ENCODE data around the gene GRAMD1C.
A peak's percentile ranks its signal among the peaks of the same experiment; 100 is the strongest.
"Not testable (repeated sequence)": the region's sequence is repeated elsewhere in the genome, so short reads cannot be mapped to it uniquely, and the experiment has no call there.

Gene GRAMD1C

DNA sequence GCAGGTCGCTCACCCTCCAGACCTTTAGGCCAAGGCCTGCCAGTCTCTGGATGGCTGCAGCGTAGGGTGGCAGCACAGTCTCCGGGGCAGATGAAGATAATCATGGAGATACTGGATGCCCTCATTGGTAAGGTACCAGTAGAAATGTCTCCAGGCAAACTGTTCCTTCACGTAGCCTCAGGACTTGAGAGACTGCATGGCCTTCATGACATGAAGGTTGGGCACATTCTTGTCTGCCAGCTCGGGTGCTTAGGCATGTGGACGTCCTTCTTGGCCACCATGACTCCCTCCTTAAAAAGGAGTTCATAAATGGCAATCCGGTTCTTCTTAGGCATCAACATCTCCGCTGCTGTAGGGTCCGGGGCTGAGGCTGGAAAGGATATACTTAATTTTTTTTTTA, 11.8 kb downstream of the GRAMD1C start:
- not testable (repeated sequence) for DNase-seq (ENCODE audit: low read depth in 1 of 2, low spot score in 1 of 2)

DNA sequence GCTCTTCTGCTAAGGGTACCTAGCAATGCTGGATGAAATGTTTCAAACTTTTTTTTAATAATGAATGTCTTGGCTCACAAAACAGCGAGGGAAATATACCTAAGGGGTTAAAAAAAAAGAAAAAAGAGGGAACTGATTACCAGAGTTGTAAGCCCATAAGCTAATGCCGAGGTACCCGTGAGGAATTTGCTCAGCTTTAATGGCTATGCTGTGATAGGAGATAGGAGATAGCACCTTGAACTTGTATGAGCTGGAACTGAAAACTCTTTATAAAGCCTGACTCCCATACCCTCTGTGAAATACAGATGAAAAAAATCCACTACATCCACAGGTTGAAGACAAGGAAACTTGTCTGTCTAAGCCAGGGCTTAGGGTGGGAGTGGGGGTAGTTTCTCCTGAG, 13.9 kb downstream of the GRAMD1C start:
- DNase-seq (ENCODE audit: low read depth in 1 of 2, low spot score in 1 of 2), result no peak

DNA sequence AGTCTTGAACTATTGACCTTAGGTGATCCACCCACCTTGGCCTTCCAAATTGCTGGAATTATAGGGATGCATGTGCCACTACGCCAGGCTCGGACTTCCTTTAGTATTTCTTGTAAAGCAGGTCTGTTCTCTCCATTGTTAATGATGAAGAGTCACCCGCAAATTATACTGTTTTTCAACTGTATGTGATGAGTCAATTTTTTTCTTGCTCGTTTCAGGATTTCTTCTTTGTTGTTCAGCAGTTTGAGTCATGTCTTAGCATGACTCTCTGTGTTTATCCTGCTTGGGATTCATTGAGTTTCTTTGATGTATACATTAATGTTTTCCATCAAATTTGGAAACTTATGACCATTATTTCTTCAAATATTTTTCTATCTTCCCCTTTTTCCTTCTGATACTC, 28.9 kb downstream of the GRAMD1C start:
- DNase-seq (ENCODE audit: low read depth in 1 of 2, low spot score in 1 of 2), result no peak

DNA sequence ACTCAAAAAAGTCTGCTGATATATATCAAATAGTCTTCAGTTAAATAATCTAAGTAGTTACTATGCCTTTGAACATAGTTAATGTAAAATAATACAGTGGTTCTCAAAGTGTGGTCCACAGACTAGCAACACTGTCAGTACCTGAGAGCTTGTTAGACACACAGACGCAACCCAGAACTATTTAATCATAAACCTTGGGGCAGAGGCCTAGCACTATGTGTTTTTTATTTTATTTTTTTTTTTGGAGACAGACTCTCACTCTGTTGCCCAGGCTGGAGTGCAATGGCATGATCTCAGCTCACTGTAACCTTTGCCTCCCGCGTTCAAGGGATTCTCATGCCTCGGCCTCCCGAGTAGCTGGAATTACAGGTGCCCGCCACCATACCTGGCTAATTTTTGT, 34.7 kb downstream of the GRAMD1C start:
- DNase-seq (ENCODE audit: low read depth in 1 of 2, low spot score in 1 of 2), result no peak

DNA sequence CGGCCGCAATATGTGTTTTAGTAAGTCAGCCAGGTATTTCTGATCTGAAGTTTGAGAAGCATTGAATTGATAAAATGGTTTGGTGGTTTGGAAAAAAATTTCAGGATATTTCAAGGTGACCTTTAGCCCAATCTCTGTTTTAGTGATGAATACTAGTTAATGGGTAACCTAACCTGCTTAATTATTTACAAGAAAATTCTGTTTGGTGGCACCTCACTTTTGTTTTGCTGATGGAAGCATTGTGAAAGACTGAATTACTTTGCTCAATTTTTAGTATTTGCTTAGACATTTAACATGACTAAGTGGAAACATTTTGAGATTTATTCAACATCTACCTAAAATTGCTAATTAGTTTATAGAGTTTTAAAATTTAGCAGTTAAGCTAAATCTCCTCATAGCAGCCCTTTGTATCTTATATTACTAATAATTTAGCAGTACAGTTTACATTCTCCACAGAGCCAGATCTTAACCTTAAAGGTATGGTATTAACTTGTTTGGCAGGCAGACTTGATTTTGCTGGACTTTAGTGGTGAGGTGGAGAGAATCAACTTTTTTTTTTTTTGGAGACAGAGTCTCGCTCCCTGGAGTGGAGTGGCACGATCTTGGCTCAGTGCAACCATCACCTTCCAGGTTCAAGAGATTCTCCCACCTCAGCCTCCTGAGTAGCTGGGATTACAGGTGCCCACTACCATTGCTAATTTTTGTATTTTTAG, 35.4 kb downstream of the GRAMD1C start:
- DNase-seq (ENCODE audit: low read depth in 1 of 2, low spot score in 1 of 2), result no peak

DNA sequence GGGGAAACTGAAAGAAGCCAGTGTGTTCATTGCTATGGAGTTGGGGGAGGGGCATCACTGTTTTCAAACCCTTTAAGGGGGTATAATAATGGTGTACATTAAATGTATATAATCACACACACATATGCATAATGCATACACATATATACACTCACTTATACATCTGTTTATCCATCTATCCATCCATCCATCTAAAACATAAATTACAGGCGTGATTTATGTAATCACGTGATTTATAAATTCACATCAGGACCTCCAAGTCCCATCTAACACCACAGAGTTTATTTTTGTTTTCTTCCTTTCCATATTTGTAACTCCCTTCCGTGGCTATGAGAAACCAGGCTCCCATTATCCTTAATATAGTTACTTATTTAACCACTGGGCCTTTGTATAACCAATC, 39.8 kb downstream of the GRAMD1C start:
- no peak for DNase-seq (ENCODE audit: low read depth in 1 of 2, low spot score in 1 of 2)

DNA sequence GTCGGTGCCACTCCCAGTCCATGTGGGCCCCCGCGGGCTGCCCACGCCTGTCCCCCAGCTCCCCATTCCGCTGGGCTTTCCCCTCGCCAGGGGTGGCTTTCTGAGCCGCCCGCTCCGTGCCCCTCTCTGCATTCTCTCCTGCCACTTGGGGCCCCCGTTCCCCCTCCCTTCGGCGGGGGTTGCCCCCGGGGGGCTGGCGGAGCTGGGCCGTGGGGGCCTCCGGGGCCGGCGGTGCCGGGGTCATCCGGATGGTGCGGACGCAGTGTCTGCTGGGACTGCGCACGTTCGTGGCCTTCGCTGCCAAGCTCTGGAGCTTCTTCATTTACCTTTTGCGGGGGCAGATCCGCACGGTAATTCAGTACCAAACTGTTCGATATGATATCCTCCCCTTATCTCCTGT, 46.5 kb downstream of the GRAMD1C start:
- DNase-seq (ENCODE audit: low read depth in 1 of 2, low spot score in 1 of 2), result no peak

DNA sequence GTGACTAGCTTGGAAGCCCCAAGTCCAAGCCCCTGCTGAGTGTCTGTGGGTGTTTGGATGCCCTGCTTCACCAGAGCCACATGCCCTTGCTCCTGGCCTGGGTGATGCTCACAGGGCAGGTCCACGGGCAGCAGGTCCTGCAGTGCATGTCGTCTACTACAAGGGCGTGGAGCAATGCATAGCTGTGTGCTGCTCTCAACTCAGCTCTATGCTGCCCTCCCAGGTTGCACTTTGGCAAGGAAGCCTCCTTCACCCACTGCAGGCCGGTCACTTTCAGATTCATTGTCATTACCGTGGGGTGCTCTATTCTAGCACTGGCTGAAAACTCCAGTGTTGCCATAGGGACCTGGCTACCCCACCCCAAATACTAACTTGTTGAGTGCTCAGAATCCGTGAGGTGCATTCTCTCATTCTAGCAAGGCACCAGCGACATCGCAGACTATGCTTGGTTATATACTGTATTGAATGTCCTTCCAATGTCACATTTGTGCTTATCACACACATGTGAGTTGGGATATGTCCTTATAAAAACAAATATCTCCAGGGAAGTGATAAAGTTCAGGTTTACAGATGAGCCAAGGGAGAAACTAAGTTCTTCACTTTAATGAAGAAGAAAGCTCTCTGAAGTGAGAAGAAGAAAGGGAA, 51.8 kb downstream of the GRAMD1C start:
- no peak for DNase-seq (ENCODE audit: low read depth in 1 of 2, low spot score in 1 of 2)

DNA sequence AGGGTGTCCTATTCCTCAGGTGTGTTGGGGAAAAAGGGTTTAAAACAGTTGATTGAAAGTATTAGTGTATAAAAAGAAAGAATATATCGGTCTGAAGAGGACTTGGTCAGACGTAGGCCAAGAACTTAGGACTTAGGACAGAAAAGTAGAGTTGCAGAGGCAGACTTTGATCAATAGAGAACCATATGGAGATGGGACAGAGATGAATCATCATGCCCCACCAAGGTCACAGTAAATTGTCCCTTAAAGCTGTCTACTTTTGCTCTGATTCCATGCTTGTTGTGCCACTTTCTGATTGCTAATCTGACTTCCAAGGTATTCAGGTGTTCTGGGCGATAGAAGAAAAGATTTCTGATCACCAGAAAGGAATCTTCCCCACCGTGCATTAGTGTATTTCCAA, 56.3 kb downstream of the GRAMD1C start:
- DNase-seq (ENCODE audit: low read depth in 1 of 2, low spot score in 1 of 2), result no peak

DNA sequence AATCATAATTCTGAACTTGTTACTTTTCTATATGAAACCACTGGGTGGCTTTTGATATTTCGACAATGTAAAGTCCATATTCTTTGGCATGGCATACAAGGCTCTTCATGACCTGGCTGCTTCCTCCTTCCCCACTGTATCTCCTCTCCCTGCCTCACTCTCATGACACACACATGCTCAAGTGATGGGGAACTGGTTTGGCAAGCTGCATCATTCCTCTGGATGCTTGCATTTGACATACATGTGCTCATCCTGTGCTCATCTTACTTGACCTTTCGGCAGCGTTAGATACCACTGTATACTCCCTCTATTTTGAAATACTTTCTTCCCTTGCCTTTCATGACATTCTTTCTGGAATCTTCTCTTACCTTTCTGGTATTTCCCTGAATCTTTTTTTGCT, 57.4 kb downstream of the GRAMD1C start:
- DNase-seq (ENCODE audit: low read depth in 1 of 2, low spot score in 1 of 2), result no peak

DNA sequence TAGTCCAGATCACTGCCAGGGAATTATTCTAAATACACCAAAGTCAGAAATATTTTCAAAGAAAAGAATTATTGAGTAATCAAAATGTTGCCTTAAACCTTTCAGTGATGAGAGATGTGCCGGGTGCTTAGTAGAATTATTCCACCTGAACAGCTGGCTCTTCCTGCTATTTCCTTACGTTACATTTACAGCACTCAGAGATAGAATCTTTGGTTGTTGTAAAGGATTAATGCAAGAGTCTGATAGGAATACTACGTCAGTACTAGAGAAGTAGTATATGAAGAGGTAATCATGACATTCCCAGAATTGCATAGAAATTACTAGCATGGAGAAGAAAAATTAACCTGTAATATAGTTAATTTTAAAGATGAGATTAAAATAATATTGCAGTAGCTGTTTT, 58.3 kb downstream of the GRAMD1C start:
- no peak for DNase-seq (ENCODE audit: low read depth in 1 of 2, low spot score in 1 of 2)

DNA sequence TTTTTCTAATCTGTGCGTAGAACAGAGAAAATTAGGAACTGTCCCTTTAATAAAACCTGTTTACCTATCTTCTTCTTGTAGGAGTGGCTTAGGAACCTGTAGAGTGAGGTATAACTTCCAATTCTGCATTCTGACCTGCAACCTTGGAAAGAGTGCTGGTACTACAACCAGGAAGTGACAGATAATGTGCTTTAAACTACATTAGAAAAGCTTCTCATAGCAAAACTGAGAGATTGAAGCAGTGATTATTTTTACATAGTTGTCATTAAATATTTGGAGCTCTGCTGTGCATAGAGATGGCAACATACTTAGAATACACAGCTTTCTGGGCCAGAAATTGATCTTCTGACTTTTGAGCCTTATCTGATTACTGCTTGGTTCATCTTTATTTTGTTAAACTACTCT, 58.8 kb downstream of the GRAMD1C start:
- DNase-seq (ENCODE audit: low read depth in 1 of 2, low spot score in 1 of 2), result no peak

DNA sequence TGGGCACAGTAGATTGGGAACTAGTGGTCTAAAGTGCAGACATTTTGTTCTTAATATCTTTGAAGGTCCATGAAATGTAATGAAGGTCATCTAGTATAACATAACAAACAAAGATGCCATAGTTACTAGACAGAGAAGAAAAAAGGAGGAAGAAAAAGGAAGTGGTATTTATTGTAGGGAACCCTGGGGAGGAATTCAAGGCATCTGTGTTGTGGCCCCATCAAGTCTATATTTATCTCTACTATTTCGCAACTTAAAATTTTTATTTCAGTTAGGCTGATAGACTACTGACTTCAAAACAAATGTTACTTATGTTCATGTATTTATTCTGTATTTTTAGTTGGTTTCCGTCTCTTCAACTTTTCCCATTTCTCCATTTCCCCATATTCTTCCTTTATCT, 60.3 kb downstream of the GRAMD1C start:
- no peak for DNase-seq (ENCODE audit: low read depth in 1 of 2, low spot score in 1 of 2)

DNA sequence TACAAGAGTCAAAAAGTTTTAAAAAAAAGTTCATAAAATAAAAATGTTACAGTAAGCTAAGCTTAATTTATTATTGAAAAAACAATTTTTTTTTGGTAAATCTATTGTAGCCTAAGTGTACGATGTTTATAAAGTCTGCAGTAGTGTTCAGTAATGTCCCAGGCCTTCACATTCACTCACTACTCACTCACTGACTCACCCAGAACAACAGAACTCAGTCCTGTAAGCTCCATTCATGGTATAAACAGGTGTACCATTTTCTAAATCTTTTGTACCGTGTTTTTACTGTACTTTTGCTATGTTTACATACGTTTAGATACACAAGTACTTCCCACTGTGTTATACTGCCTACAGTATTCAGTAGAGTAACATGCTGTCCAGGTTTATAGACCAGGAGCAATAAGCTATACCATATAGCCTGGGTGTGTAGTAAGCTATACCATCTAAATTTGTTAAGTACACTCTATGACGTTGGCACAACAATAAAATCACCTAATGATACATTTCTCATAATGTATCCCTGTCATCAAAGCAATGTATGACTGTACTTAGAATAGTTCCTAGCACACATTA, 68.1 kb downstream of the GRAMD1C start:
- no peak for DNase-seq (ENCODE audit: low read depth in 1 of 2, low spot score in 1 of 2)

DNA sequence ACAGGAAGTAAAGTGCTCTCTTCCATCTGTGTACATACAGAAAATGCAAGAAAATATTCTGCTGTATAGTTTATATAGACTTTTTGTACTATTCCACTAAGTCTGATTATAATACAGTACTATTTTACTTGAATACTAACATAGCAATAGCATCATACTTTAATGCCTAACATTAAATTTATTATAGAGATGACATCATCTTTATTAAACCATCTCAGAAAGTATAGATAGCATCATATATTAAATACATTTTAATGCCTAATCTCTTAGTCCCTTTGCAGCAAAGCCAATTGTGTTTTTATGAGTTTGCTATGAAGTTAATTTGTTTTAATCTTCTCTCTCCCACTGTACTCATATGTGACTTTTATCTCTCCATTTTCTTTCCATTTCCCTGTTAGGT, 69.5 kb downstream of the GRAMD1C start:
- DNase-seq (ENCODE audit: low read depth in 1 of 2, low spot score in 1 of 2), result no peak

DNA sequence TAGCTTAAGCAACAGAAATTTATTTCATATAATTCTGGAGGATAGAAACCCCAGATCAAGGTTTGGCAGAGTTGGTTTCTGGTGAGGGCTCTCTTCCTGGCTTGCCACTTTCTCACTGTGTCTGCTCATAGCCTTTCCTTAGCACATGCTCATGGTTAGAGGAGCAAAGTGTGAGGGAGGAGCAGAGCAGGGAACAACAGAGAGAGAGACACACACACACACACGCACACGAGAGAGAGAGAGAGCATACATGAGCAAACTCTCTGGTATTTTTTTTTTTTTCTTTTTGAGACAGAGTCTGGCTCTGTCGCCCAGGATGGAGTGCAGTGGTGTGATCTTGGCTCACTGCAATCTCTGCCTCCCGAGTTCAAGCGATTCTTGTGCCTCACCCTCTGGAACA, 72.4 kb downstream of the GRAMD1C start:
- DNase-seq (ENCODE audit: low read depth in 1 of 2, low spot score in 1 of 2), result no peak

DNA sequence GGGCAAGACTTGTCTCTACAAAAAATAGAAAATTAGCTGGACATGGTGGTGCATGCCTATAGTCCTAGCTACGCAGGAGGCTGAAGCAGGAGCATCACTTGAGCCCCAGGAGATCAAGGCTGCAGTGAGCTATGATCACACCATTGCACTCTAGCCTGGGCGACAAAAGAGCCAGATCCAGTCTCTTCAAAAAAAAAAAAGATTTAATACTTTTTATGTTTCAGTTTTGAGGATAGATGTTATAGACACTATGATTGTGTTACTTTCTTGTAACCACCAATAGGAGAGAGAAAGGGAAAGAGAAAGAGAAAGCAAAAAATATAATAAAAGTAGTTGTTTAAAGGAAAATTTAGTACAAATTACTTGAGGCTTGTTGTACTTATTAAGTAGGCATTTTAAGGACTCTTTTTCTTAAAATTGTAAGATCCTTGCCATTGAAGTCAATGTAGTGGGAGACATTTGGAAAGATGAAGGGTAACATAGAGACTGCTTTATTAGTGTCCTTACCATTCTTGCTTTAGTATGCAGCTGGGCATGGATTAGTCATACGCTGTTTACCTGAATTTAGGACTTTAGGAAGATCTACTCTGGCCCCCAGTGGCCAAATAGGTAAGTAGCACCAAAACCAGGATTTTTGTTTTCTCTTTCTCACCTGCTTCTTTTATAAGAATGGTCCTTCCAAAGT, 74.1 kb downstream of the GRAMD1C start:
- peak in 1 of 2 donors; percentile 5 for DNase-seq (ENCODE audit: low read depth in 1 of 2, low spot score in 1 of 2)

DNA sequence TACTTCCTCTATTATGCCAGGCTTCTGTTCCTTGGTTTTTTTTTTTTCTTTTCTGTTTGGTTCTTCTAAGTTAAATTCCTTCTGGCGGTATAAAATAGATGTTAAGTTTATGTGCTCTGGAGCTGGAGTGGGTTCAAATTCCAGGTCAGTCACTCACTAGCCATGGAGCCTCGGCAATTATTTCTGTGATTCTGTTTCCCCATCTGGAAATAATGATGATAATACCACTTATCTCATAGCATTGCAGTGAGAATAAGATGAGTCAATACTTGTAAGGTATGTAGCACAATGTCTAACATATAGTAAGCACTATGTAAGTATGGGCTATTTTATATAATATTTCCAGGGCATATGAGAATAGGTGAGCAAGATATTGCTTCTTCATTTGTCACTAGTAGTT, 76.1 kb downstream of the GRAMD1C start:
- DNase-seq (ENCODE audit: low read depth in 1 of 2, low spot score in 1 of 2), result no peak

DNA sequence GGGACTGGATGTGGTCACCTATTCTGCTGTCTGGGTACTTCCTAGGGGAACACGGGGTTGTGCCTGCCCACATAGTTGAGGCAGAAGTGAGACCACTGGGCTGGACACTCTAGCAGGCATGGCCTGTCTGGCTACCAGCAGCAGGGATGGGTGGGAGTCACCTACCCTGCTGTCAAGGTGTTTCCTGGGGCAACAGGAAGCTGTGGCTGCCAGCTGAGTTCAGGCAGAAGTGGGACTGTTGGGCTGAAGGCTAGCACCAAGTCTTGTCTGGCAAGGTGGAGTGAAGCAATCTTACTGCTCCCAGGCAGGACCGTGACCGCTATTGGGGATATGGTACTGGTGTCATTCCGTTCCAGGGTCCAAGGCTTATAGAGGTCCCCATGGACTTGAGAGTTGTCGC, 89.0 kb downstream of the GRAMD1C start:
- DNase-seq (ENCODE audit: low read depth in 1 of 2, low spot score in 1 of 2), result no peak

DNA sequence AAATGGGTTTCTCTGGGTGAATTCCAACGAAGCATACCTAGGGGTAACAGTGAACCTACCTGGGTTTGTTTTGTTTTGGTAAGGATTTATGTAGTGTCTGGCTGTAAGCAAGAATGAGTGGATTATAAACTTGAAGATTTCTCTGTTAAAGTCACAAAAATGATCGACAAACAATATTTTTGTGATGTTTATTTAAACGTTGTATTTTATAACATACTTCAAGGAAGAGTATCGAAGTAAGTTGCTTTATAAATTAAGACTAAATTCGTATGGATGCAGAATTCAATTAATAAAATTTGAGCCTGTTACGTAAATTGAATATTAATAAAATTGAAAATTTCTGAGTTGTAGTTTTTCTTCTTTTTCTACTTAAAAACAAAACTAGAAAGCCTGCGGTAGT, 108.2 kb downstream of the GRAMD1C start:
- DNase-seq (ENCODE audit: low read depth in 1 of 2, low spot score in 1 of 2), result no peak

DNA sequence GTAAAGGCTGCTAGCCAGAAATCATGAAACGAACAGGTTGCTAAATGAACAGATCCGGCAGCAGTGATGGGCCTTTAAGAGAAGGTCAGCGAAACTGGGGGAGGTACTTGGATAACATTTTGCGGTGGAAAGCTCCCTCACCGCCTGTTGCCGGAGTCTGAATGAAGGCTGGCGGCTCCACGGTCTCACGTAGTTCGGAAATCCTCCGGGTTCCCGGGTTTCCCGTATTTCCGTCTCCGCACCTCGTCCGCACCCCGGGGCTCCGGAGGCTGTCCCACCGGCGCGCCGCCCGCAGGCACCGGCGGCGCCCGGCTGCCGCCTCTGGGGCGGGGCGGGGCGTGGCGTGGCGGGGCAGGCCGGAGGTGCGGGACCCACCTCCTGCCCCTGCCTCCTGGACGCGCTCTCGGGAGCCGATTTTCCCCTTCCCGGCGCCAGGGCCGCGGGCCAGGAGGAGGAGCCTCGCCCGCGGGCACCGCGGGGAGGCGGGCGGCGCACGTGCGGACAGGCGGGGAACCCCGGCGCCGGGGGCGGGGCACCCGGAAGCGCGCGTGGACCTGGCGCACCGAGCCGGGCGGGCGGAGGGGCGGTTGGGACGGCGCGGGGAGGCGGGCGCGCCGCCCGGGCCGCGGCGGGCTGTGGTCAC, 108.9 kb downstream of the GRAMD1C start, which contains the start of gene ZDHHC23:
Gene ZDHHC23, plus strand, starts transcription at position 642 of the 643 bp plus-strand sequence. CDS start 790 bp downstream, outside the sequence.
- peak; percentile 43 for DNase-seq (ENCODE audit: low read depth in 1 of 2, low spot score in 1 of 2)
